Activated naive CD4-positive, alpha-beta T cell treated with Interleukin-2 at 50 U/mL for 16 hours (primary cell): ENCODE measurements around the gene SLC46A1.

Experiments used
- DNase-seq: peaks from one replicate; pipeline ENCODE4 v3.0.0-alpha.2; 2020

Gene SLC46A1

DNA sequence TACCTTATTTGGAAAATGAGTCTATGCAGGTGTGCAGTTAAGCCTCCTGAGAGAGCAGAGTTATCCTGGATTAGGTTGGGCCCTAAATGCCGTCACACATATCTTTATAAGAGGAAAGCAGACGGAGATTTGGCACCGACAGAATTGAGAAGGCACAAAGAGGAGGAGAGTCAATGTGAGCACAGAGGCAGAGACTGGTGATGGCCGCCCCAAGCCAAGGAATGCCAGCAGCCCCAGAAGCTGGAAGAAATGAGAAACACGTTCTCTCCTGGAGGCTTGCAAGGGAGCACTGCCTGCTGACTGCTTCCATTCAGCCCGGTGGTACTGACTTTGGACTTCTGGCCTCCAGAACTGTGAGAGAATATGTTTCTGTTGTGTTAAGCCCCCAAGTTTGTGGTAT is 3.2 kb downstream of the SLC46A1 start:
- no peak for DNase-seq

DNA sequence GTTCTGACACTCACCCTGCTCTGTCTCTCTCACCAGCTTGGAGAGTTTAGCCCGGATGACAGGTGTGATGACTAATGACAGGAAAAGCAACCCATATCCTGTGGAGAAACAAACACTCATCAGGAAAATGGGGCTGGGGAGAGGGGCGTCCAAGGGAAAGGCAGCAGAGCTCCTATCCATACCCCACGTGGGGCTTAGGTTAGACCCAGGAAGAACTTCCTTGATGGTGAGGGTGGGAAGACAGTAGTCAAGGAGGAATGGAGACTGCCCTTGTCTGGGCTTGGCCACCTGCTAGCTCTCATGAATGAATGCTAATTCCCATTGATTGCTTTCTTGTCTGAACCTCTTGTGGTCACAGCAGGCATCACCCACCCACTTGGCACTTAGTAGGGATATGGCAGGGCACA is 3.8 kb downstream of the SLC46A1 start:
- no peak for DNase-seq

DNA sequence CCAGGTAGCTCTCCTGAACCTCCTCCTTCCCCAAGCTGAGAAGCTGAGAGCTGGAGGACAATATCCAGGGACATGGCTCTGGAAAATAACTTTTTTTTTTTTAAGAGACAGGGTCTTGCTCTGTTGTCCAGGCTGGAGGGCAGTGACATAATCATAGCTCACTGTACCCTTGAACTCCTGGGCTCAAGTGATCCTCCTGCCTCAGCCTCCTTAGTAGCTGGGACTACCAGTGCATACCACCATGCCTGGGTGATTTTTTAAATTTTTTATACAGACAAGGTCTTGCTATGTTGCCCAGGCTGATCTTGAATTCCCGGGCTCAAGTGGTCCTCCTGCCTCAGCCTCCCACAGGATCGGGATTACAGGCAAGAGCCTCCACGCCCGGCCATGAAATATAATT is 6.2 kb downstream of the SLC46A1 start:
- DNase-seq = no peak

DNA sequence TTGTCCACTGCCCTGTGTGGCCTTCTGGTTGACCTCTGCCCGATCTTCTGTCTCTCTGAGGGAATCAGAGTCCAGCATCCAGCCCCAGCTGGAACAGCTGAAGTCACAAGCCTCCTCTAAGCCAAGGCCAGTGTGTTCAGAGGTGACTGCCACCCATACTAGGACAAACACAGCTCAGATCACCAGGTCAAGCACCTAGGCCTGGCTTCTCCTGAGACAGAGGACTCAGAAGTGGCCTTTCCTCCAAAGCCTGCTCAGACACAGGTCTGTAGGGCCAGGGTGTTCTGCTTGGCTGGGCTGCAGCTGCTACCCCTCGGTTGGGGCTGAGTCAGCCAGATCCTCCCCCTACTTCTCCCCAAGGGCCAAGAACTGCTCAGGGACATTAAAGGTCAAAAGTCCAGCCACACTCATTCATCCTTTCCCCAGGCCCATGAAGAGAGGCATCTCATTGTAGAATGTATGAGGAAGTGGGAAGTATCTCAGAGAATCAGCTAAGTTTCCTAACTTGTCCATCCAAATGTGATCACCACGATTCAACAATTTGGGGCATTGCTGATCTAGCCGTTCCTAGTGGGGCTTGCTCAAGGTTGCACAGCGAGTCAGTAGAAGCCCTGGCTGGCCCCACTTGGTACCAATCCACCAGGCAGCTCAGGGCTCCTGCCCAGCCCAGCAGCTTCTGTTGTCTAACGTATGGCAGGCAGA is 7.6 kb downstream of the SLC46A1 start:
- no peak for DNase-seq

DNA sequence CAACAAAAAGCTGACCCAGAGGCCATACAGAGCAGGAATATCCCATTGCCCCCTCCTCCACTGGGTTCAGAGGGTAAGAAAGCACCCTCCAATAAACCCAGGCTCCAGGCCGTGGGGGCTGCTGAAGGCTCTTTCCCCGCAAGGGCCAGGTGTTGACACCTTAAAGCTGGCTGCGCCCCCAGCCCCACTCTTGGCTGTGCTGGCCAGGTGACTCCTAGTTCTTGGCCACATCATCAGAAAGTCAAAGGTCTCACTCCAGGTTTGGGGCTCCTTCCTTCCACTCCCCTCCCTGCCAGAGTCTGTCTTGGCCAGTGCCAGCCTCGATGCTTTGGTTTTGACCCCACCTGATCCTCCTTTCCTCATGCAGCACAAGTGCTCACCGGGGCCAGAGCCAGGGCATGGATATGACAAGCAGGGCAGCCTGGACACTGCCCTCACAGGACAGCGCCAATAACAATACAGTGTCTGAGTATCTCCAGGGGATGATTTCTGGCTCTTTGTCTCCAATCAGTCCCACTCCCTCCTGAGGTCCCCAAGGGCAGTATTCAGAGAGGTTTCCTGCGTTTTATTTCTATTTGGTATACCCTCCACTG is 8.2 kb downstream of the SLC46A1 start:
- DNase-seq = no peak

DNA sequence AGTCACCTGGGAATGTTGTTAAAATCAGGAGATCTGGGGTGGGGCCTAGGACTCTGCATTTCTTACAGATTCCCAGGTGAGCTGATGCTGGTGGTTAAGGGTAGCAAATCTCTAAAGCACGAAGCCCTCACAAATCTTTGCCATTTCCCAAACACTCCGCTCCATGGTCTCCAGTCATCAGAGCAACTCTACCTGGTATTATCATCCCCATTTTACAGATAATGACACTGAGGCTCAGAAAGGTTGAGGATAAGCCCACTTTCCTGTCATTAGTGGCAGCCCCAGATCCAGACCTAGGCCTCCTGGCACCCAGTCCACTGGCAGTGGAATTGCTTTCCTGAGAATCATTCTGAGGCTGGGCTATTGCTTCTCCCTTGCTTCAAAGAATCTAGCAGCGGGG is 8.7 kb downstream of the SLC46A1 start:
- no peak for DNase-seq

DNA sequence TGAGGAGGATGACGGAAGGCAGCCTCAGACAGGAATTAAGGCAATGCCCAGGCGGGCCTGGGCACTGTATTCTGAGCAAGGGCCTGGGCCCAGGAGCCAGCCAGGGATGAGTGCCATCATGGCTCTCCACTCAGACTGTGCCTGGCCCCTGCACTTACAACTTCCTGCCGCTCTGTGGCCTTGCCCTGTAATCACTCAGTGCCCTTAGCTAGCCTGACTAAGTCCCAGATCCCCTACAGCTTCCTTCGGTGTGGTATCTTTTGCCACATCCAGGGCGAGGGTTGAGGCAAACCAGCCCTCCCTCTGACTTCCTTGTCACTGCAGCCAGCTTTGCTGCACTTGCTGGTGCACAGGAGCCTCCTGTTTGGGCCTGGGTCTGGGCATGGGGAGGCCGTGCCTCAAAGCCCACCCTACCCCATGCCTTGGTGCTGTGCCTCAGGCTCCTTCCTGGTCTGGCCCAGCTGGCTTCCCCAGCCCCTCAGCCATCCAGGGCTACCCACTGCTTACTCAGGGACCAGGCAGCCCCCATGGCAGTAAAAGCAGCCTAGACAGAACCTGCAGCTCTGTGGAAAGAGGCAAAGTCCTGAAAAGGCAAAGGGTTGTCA is 9.3 kb downstream of the SLC46A1 start:
- DNase-seq = no peak

DNA sequence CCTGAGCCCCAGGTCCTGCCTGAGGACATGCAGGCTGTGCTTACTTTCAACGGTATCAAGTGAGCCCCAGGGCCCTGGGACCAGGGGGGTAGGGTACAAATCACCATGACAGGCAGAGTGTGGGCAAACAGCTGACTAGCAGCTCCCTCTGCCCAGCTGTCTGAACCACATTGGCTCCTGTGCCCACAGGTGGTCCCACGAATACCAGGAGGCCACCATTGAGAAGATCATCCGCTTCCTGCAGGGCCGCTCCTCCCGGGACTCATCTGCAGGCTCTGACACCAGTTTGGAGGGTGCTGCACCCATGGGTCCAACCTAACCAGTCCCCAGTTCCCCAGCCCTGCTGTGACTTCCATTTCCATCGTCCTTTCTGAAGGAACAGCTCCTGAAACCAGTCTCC is 10.0 kb downstream of the SLC46A1 start:
- DNase-seq = no peak

DNA sequence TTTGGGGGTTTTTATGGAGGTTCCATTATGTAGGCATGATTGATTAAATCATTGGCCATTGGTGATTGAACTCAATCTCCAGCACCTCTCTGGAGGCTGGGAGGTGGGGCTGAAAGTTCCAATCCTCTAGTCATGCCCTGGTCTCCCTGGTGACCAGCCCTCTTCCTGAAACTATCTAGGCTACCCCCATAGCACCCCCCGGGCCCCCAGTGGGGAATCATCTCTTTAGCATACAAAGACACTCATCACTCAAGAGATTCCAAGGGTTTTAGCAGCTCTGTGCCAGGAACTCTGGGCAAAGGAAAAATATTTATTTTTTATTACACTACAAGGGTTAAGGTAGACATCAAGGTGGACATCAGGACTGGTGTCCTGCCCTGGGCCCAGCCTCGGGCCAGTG is 10.6 kb downstream of the SLC46A1 start:
- no peak for DNase-seq

DNA sequence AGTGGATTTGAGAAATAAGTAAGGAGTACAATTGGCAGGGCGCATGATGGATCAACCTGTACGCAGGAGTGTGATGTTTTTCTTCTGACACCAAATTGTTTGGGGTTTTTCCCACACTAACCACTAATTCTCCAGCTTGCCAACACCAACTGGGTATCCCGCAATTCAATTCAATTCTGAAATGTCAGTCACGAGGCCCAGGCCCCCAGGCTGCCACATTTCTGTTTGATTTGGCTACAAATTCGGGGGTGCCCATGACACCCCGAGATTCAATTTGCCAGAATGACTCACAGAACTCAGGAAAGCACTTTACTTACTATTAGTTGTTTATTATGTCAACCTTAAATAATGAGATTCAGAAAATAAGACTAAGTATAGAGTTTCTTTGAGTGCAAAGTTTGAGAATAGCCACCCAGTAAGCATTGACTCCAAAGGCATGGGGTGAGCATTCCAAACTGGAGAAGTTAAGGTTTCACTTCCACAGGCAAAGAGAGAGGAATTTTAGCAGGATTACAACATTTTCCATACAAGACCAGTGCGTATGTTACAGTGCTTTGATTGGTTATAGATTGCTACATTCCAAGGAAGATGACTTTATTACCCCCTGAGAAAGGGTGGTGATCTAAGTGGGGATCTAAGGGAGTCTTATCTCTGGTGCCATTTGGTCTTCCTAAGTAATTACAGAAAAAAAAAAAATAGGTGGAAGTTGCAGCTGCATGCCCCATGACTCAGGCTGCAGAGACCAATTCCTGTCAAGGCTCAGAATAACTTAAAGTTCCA is 11.5 kb downstream of the SLC46A1 start:
- DNase-seq = no peak

DNA sequence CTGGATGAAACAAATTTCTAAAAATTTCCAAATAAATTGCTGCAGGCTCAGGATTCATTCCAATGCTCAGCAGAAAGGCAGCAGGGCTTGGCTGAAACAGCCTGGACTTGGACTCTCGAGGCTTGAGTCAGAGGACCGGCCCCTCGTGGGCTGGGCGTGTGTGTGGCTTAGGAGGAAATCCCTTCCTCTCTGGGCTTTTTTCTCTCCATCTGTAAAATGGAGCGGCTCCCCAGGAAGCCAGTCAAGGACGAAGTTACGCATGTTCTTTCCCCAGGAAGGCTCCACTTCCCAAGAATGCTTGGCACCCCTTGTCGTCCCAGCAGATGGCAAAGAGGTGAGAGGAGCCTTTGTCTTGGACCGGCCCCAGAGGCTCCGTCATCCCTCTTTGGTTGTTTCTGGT is 13.5 kb downstream of the SLC46A1 start:
- no peak for DNase-seq

DNA sequence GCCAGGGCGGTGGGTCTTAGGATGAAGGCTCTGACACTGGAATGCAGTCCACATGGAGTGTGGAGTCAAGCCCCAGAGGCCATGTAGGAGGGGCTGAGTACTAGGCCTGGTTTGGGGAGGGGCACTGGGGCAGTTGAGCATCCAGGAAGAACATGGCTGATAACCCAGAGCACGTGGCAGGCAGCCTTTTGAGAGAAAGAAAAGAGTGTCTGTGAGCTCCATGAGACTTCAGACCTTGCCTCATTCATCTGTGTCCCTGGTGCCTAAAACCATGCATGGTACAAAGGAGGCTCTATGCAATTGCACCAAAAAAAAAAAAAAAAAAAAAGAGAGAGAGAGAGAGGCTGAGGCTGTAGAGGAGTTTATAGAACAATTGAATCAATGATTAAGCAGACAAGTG is 14.6 kb downstream of the SLC46A1 start:
- no peak for DNase-seq

DNA sequence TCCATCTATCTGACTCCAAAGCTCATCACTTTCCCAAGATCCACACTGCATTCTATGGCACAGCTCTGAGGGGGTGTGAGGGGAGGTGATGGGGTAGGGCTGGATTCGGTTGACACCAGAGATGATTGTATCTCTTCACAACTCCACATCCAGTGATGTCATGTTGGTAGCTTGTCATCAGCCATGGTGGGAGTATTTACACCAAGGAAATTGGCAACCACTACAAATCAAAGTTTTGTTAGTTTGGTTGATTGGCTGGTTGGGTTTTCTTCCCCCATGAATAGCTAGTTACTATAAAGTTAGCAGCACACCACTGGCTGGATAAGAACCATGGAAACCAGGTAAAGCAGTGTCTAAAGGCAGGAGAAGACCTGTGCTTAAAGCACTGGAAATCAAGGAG is 15.0 kb downstream of the SLC46A1 start:
- no peak for DNase-seq

DNA sequence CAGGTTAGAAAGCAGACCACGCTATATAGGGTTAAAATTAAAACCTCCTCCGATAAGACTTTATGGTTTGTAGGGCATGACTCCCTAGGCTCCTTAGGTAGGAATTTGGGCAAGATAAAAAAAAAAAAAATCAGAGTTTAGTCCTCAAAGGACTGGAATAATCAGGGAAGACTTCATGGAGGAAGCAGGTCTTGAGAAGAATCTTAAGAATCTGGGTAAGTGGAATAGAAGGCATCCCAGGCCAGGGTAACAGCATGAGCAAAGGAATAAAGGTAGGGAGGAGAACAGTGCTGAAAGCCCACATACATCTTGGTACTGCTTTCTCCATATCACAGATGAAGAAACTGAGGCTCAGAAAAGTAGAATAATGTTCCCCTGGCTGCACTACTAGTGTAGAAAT is 15.4 kb downstream of the SLC46A1 start:
- no peak for DNase-seq

DNA sequence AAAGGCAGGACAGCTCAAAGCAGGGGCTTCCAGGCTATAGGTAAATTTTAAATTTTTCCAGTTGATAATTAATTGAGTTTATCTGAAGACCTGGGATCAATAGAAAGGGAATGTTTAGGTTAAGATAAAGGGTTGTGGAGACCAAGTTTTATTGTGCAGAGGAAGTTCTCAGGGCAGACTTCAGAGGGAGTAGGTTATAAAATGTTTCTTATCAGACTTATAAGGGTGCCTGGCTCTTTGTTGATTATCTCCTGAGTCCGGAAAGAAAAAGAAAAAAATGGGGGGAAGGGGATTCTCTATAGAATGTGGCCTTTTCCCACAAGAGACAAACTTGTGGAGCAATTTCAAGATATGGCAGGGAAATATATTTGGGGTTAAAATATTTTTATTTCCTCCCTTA is 15.9 kb downstream of the SLC46A1 start:
- no peak for DNase-seq

DNA sequence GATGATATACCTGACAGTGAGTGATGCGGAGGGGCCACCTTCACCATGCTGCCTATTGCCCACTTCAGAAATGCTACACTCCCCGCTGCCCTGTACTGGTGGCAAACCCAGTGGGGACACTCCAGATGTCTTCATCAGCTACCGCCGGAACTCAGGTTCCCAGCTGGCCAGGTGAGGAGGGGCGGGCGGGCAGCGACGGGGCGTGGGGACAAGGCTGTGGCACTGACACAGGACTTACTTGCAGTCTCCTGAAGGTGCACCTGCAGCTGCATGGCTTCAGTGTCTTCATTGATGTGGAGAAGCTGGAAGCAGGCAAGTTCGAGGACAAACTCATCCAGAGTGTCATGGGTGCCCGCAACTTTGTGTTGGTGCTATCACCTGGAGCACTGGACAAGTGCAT is 17.9 kb downstream of the SLC46A1 start:
- DNase-seq = no peak

DNA sequence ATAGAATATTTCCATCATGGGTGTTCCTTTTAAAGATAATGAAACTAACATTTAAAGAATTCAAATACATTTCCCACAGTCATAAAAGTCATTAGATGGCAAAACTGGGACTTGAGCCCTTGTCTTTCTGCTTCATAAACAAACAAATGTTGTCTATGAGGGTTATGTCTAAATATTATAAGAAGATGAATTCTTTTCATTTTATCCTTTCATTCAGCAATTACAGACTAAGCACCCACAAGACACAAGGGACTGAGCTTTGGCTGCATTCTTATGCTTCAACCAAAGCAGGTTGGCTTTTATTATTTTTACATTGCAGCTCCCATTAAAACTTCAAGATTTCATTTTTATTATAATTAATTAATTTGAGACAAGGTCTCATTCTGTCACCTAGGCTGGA is 19.6 kb downstream of the SLC46A1 start:
- no peak for DNase-seq

DNA sequence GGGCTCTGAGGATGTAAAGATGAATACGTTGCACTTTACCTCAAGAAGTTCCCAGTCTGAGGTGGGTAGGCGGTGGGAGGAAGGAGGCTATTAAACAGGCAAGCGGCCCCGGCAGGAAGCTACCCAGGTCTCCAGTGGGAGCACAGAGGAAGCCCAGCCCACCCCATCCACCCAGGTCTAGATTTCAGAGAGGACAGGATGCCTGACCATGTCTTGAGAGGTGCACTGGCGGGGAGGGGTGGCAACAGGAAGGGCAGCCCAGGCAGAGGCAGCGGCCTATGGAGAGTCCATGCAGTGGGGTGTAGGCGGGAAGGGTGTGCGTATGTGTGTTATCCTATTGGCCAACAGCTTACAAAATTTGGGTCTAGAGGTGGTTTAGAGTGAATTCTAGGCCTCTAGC is 20.6 kb downstream of the SLC46A1 start:
- peak; percentile 28 for DNase-seq

DNA sequence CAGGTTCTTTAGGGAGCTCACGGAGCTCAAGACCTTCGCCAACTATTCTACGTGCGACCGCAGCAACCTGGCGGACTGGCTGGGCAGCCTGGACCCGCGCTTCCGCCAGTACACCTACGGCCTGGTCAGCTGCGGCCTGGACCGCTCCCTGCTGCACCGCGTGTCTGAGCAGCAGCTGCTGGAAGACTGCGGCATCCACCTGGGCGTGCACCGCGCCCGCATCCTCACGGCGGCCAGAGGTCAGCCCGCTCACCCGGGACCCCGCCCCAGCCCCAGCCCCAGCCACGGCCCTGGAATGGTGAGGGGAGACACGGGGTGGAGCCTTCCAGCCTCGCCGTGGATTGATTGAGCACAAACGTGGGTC is 21.0 kb downstream of the SLC46A1 start:
- DNase-seq = no peak

DNA sequence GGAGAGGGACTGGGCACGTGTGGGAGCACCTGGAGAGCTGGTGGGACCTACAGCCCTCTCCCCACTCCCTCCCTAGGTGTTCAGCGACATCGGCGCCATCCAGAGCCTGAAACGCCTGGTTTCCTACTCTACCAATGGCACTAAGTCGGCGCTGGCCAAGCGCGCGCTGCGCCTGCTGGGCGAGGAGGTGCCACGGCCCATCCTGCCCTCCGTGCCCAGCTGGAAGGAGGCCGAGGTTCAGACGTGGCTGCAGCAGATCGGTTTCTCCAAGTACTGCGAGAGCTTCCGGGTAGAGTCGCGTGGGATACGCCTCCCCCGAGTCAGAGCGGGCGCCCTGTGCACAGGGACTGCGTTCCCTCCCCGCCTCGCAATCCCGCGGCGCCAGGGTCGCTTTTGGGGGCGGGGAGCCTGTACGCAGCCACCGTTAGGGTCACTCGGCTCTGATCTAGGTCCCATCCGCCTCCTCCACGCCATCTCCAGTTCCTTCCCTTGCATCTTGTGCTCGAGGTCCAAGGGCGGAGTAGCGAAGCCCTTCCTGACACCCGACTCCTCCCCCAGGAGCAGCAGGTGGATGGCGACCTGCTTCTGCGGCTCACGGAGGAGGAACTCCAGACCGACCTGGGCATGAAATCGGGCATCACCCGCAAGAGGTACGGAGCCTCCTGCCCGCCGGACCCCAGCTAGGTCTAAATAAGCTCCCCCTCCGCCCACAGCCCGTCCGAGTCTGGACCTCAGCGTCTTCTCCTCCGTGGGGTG is 21.6 kb downstream of the SLC46A1 start:
- peak; percentile 69 for DNase-seq

DNA sequence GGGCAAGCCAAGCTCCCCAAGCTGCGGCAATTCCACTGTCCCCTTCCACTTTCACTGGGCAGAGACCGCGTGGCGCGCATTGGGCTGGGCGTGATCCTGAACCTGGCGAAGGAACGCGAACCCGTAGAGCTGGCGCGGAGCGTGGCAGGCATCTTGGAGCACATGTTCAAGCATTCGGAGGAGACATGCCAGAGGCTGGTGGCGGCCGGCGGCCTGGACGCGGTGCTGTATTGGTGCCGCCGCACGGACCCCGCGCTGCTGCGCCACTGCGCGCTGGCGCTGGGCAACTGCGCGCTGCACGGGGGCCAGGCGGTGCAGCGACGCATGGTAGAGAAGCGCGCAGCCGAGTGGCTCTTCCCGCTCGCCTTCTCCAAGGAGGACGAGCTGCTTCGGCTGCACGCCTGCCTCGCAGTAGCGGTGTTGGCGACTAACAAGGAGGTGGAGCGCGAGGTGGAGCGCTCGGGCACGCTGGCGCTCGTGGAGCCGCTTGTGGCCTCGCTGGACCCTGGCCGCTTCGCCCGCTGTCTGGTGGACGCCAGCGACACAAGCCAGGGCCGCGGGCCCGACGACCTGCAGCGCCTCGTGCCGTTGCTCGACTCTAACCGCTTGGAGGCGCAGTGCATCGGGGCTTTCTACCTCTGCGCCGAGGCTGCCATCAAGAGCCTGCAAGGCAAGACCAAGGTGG is 24.7 kb downstream of the SLC46A1 start:
- DNase-seq = no peak
